AG10803 (cell line): ENCODE measurements around the gene RITA1.

ENCODE experiments used
- DNase-seq: peaks from one replicate; pipeline ENCODE4 v3.0.0; 2010; ENCODE audit warnings: low read depth
- H3K4me3 ChIP-seq: 2 replicates; pipeline ENCODE4 v1.5.1; 2011; ENCODE audit warnings: mild to moderate bottlenecking, low read length, control low read depth
- TF ChIP-seq, protein P1 (sequence below): conservative IDR thresholded peaks from 2 replicates; pipeline ENCODE4 v1.5.1; 2011; ENCODE audit warnings: mild to moderate bottlenecking, low read length, control low read depth, inconsistent platforms

The RITA1 gene

DNA sequence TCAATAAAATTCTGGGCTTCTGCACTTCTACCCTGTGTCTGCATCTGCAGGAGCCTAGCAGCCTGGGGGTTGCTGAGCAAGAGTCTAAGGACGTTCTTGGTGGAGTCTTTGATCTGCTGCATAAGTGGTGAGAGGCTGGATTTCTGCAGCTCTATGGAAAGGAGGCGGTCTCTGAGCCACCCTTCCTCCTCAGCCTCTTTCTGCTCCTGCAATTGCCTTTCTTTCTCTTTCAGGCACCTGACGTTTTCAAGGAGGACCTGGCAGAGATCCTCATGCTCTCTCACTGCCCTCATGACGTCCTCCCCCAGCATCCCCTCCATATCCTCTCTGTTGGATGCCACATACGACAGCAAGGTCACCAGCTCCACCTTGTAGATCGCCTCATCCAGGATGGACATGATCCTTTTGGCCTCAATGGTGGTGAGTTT is 22.1 kb downstream of the RITA1 start:
- TF ChIP-seq, protein P1, sequence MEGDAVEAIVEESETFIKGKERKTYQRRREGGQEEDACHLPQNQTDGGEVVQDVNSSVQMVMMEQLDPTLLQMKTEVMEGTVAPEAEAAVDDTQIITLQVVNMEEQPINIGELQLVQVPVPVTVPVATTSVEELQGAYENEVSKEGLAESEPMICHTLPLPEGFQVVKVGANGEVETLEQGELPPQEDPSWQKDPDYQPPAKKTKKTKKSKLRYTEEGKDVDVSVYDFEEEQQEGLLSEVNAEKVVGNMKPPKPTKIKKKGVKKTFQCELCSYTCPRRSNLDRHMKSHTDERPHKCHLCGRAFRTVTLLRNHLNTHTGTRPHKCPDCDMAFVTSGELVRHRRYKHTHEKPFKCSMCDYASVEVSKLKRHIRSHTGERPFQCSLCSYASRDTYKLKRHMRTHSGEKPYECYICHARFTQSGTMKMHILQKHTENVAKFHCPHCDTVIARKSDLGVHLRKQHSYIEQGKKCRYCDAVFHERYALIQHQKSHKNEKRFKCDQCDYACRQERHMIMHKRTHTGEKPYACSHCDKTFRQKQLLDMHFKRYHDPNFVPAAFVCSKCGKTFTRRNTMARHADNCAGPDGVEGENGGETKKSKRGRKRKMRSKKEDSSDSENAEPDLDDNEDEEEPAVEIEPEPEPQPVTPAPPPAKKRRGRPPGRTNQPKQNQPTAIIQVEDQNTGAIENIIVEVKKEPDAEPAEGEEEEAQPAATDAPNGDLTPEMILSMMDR, result no peak
- H3K4me3 ChIP-seq, result no peak overlapping the region
- no peak for DNase-seq

DNA sequence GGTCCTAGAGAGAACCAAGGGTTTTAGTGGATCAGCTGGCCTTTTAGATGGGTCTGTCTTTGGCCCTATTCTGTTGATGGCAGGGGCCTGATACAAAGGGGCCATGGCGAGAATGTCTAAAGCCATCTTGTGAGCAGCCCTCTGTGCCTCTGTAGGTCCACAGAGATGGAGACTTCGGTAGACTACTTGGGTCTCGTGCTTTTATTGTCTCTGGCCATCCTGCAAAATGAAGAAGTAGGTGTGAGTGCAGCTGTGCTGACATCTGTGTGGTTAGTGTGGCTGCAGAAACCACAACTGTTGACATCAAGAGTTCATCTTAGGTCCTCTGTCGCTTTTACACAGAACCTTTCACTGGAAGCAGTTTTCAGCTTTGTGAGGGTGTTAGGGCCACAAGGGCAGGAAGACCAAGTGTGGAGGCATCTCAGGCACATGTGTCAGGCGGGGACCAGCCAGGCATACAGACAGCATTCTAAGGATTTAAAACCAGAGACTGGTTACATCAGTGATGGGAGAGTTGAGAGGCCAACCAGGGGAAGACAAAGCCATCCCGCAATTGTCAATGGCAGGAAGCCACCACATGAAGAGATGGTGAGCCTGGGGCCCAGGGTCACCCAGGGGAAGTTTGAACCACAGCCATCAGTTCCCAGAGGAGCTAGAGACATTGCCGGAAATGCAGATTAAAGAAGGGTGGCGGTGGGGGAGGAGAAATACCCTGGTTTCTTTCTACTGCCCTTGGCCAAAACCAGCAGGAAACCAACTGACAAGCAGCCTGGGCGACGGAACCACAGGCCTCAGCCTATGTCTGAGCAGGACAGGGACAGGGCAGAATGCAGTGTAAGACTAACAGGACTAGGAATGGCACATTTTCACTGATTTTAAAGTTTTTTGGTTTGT is 22.8 kb downstream of the RITA1 start:
- TF ChIP-seq, protein P1, result no peak
- DNase-seq, result peak; percentile 63
- no peak overlapping the region for H3K4me3 ChIP-seq

DNA sequence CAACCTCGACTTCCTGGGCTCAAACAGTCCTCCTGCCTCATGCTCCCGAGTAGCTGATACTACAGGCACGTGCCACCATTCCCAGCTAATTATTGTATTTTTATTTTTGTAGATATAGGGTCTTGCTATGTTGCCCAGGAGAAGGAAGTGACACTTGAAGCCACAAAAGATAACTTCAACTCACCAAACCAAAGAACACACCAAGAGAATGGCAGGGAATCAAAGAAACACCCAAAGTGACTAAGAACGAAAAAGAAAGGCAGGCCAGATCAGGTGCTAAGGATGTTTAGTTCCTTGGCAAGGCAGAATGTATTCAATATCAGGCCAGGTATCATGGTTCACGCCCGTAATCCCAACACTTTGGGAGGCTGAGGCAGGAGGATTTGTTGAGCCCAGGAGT is 25.6 kb downstream of the RITA1 start:
- H3K4me3 ChIP-seq, result no peak overlapping the region
- TF ChIP-seq, protein P1, result no peak
- DNase-seq, result no peak

DNA sequence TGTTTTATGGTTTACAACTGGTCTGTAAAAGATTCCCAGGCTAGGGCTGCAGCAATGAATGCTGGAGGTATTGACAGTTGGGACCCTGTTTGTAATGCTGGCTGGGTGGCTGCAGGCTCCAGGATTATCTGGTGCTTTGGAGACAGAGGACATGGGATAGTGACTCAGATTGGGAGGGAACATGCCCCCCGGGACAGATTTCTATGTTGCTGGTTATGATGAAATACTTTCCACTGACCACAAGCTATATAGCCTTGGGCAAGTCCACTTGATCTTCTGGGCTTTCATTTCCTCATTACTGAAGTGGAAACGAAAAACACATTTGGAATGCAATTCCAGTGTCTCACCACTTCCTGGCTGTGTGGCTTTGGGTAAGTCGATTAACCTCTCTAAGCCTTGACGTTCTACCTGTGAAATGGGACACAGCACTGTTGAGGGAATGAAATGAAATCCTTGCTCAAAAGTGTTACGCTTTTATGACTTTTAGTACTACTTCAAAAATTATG is 29.4 kb downstream of the RITA1 start:
- DNase-seq, result peak; percentile 99
- no peak overlapping the region for H3K4me3 ChIP-seq
- TF ChIP-seq, protein P1, result no peak

DNA sequence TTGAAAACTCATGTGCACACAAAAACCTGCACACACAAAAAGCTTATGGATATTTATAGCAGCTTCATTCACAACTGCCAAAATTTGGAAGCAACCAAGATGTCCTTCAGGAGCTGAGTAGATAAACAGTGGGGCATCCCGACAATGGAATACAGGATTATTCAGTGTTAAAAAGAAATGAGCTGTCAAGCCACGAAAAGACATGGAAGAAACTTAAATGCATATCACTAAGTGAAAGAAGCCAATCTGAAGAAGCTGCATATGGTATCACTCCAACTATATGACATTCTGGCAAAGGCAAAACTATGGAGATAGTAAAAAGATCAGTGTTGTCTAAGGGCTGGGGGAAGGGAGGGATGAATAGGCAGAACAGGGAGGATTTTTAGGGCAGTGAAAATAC is 30.5 kb downstream of the RITA1 start:
- DNase-seq, result no peak
- no peak overlapping the region for H3K4me3 ChIP-seq
- TF ChIP-seq, protein P1, result no peak

DNA sequence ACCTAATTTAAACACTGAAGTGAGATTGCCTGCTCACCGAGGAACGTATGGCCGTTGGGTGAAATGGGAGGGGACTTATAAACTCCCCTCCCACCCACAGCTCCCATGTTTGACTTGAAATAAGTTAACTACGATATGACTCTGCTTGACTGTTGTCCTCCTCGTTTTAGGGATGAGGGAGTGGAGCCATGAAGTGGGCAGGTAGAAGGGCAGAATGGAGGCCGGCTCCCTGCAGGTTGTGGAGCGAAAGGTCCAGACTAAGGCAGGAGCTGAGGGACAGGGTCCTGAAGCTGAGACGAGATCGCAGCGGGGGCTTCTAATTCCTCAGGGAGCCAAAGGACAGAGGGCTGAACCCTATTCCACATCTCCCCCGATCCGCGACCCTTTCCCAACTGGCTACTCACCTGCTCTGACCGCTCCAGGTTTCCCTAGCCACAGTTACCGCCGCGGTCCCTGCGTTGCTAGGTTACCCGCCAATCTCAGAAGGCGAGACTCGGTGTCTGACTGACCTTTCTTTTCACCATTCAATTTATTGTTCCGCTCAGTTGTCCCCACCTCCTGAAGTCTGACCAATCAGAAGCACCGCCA is 35.2 kb downstream of the RITA1 start:
- DNase-seq, result no peak
- TF ChIP-seq, protein P1, result no peak
- H3K4me3 ChIP-seq, result peak overlapping the region; percentile 88
